GM12874 (cell line): ENCODE results near the gene TUFT1.

Source experiments
- TF ChIP-seq, protein P1 (sequence below): IDR thresholded peaks from 2 replicates; pipeline ENCODE4 v1.5.1; 2011; ENCODE audit warnings: low read depth, mild to moderate bottlenecking, control low read depth, low read length, moderate library complexity; ENCODE audit not compliant: insufficient read depth

Gene TUFT1

DNA sequence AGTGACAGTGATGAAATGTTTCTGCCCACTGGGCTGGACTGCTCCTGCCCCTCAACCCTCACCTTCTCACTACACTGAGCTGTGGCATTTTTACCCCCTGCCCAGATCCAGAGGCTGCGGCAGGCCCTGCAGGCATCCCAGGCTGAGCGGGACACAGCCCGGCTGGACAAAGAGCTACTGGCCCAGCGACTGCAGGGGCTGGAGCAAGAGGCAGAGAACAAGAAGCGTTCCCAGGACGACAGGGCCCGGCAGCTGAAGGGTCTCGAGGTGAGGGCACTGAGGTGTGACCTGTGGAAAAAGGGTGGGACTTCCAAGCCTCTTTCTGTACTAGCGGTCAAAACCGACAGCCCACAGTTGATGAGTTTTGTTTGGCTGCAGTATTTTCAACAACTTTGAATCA is 6.2 kb upstream of the TUFT1 start:
- TF ChIP-seq, protein P1, sequence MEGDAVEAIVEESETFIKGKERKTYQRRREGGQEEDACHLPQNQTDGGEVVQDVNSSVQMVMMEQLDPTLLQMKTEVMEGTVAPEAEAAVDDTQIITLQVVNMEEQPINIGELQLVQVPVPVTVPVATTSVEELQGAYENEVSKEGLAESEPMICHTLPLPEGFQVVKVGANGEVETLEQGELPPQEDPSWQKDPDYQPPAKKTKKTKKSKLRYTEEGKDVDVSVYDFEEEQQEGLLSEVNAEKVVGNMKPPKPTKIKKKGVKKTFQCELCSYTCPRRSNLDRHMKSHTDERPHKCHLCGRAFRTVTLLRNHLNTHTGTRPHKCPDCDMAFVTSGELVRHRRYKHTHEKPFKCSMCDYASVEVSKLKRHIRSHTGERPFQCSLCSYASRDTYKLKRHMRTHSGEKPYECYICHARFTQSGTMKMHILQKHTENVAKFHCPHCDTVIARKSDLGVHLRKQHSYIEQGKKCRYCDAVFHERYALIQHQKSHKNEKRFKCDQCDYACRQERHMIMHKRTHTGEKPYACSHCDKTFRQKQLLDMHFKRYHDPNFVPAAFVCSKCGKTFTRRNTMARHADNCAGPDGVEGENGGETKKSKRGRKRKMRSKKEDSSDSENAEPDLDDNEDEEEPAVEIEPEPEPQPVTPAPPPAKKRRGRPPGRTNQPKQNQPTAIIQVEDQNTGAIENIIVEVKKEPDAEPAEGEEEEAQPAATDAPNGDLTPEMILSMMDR = no peak

DNA sequence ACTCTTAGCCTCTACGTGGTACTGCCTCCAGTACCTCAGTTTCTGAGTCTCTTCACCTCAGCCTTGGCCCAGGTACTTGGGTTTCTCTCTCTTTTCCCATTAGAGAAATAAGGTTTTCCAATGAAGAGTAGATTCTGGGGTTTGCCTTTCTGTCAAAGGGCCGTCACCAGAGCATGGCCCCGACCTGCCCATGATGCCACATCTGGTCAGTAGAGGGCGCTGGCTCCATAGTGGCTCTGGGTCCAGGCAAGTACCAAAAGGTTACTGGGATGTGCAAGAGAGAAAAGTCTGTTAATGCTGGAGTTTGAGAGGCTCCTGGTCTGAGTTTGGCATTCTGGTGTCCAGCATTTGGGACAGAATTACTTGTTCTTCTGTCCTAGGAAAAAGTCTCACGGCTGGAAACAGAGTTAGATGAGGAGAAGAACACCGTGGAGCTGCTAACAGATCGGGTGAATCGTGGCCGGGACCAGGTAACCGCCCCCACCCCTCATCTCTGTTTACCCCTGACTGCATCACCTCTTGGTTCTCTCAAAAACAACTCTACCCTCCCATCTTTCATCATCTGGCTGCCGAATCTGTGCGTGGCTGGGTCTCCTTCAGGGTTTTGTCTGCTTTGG is 5.3 kb upstream of the TUFT1 start:
- TF ChIP-seq, protein P1 = peak; percentile 87

DNA sequence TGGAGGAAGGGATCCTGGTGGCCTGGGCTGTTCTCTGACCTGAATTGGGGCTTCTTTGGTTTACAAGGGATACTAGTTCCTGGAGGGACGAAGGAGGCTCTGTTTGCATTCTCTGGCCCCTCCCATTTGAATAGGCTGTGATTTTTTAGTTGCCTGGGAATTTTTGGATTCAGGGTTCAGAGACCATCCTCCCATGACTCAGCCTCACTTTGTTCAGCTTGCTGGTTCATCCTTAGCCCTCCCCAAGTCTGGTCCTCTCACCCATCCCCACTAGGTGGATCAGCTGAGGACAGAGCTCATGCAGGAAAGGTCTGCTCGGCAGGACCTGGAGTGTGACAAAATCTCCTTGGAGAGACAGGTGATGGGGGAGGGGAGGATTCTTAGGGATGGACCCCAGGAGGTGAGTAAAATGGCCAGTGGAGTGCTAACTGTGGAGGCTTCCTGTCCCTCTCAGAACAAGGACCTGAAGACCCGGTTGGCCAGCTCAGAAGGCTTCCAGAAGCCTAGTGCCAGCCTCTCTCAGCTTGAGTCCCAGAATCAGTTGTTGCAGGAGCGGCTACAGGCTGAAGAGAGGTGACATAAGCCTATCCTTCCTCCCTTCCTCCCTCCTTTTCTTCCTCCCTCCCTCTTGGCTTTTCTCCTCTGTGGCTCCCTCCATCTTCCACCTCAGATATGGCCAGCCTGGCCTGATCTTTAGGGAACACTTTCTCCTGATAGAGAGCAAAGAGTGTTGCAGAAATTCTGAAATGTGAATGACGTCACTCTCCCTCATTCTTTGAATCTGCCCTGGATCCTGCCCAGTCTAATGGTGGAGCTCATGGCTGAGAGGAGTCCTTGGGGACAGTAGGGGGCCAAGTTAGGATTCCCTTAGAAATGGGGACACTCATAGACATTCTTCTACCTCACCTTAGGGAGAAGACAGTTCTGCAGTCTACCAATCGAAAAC is 4.5 kb upstream of the TUFT1 start:
- TF ChIP-seq, protein P1 = no peak

DNA sequence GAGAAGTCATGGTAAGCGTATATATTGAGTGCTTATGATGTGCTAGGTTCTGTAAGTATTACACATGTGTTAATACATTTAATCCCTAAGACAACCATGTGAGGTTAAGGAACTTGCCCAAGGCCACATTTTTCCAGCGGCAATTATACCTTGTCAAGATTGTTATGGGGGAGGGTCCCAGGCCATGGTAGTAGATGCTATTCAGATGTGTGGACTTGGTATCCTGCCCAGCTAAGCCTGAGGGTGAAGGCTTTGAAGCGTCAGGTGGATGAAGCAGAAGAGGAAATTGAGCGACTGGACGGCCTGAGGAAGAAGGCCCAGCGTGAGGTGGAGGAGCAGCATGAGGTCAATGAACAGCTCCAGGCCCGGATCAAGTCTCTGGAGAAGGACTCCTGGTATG is 3.6 kb upstream of the TUFT1 start:
- TF ChIP-seq, protein P1 = no peak

DNA sequence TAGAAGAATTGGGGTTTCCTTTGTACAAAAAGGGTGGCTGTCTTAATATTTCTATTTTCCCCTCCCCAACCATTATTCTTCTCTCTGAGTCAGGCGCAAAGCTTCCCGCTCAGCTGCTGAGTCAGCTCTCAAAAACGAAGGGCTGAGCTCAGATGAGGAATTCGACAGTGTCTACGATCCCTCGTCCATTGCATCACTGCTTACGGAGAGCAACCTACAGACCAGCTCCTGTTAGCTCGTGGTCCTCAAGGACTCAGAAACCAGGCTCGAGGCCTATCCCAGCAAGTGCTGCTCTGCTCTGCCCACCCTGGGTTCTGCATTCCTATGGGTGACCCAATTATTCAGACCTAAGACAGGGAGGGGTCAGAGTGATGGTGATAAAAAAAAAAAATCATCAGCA is 3.0 kb upstream of the TUFT1 start:
- TF ChIP-seq, protein P1 = no peak

DNA sequence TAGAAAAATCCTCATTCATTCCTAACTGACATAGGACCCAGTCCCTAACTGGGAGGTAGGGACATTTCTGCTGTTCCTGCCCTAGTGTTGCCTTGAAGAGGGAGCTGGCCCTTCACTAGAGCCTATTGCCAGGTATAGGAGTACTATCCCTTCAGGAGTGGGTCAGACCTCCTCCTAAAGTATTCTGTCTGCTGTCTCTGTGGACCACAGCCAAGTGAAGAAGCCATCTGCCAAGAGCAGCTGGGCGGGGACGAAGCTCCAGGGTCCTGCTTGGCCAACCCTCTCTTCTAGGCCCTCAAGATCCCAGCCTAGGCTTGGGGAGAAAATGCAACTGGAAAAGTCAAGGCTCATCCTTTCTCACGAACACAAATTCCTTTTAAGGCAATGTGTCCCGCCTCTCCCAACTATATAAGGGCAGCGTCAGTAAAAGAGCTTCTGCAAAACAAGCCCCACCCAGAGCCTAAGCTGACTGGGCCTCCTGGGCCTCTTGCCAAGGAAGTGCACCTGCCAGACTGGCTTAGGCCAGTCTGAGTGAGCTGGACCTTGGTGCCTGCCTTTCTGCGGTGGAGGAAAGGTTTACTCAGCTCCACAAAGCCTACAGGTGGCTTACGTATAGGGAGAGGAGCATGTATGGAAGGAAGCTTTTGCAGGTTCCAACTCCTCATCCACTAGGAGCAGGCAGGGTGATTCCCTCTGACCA is 638 bp upstream of the TUFT1 start:
- TF ChIP-seq, protein P1 = no peak

DNA sequence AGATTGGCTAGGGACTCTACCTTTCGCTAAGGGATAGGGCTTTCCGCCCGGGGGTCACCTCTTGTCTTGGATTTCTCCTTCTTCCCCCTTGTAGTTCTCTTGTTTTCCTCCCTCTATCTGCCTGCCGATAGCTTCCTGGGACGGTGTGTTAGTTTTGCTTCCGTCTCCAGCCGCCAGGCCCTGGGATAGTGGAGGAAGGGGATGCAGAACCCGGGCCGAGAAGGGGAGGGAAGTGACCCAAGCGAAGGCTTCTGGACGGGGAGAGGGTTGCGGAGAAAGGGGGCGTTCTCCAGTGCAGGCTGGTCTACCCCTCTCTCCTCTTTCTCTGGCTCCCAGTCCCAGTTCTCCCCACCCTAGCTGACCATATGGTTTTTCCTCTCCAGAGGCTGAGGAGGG is 871 bp downstream of the TUFT1 start:
- TF ChIP-seq, protein P1 = no peak
